Right cardiac atrium (tissue), 5 donors: ENCODE results near the gene RAMP2. TPM values are rescaled to one million over a fixed set of nuclear protein-coding genes. Genes with fewer than 3 reads are reported as not detected.
"Not testable (repeated sequence)": the region's sequence is repeated elsewhere in the genome, so short reads cannot be mapped to it uniquely, and the experiment has no call there.

Experiments
- ATAC-seq, 2 donors: fragments of 200-7000 bp; cut with Tn5 transposase; one replicate each; pipeline versions ENCODE4 v1.8.0 to v1.9.1; 2020; ENCODE audit warnings: moderate library complexity in 2 of 2, mild to moderate bottlenecking in 1 of 2
- DNase-seq, 3 donors: peaks; one replicate each; pipeline ENCODE4 v3.0.0-alpha.2; 2020
- H3K27ac ChIP-seq: one replicate; pipeline ENCODE4 v1.5.1; 2013; ENCODE audit warnings: mild to moderate bottlenecking, low read length, control low read depth, moderate library complexity
- H3K27me3 ChIP-seq: one replicate; pipeline ENCODE4 v1.6.1; 2013; ENCODE audit not compliant: control insufficient read depth, insufficient read depth
- H3K4me1 ChIP-seq: one replicate; pipeline ENCODE4 v1.6.1; 2013; ENCODE audit warnings: low read length; ENCODE audit not compliant: control insufficient read depth, insufficient read depth
- H3K4me3 ChIP-seq: one replicate; pipeline ENCODE4 v1.5.1; 2013; ENCODE audit warnings: low read length, control low read depth
- H3K9me3 ChIP-seq: one replicate; pipeline ENCODE4 v1.6.1; 2013; ENCODE audit warnings: low read length; ENCODE audit not compliant: control insufficient read depth
- WGBS: extraction: QIAGEN DNeasy Blood & Tissue Kit; methylation state at CpG from one replicate; pipeline ENCODE4 v1.1.7; 2013; 5-methylcytosine and 5-hydroxymethylcytosine counted together
- intact Hi-C, 4 donors: fragments of 100-400 bp; cut with DNase I; formaldehyde crosslinking; loops; one replicate each; pipeline versions ENCODE4 v1.11.0 to v1.14.0; 2022 to 2023
- long read RNA-seq, 4 donors: library from polyadenylated mRNA; unstranded; transcript quantifications; one replicate each; pipeline ENCODE4 v2.0.0, GENCODE V29; 2020 to 2021
- polyA plus RNA-seq: library from polyadenylated mRNA; stranded (reverse); fragments of 200-250 nt; gene quantifications from one replicate; pipeline ENCODE4 v1.2.3, GENCODE V29; 2013
- total RNA-seq, 4 donors: library from RNA; stranded (reverse); fragmentation: NEBNext Ultra II Directional; extraction: Animal tissue kit (Norgen Biotek cat#: 25700); gene quantifications; one replicate each; pipeline ENCODE4 v1.2.1, GENCODE V29; 2021
- donor health status: healthy with polysubstance abuse.
- donor health status: DM: no; HTN: yes; CAD: no.
- donor health status: DM: no; HTN: no; CAD: no.
- donor health status: DM: no; HTN: yes; CAD: no; lungs with severe emphysema.
- donor health status: DM: yes; HTN: yes; CAD: no.

RAMP2 gene, protein sequence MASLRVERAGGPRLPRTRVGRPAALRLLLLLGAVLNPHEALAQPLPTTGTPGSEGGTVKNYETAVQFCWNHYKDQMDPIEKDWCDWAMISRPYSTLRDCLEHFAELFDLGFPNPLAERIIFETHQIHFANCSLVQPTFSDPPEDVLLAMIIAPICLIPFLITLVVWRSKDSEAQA
- 10 to 100 TPM; 29.2 to 45.9 (median 40.9) TPM for total RNA-seq
- polyA plus RNA-seq: 73.5 TPM
- long read RNA-seq, donor 1, transcript RAMP2-201 (4 exons, 780 nt): major isoform, 12 of 16 reads
- long read RNA-seq, donor 1, partial matches to known transcripts: 2 of 16 reads
- long read RNA-seq, donor 1, other reads (novel, unspliced or antisense): 1 of 16 reads
- long read RNA-seq, donor 2, transcript RAMP2-201 (4 exons, 780 nt): major isoform, 10 of 10 reads
- long read RNA-seq, donor 2, partial matches to known transcripts: 0 of 10 reads
- long read RNA-seq, donor 2, other reads (novel, unspliced or antisense): 0 of 10 reads
- long read RNA-seq, donor 3, partial matches to known transcripts: 0 of 5 reads
- long read RNA-seq, donor 3, other reads (novel, unspliced or antisense): 0 of 5 reads
- long read RNA-seq, donor 4, transcript RAMP2-201 (4 exons, 780 nt): major isoform, 8 of 11 reads
- long read RNA-seq, donor 4, partial matches to known transcripts: 3 of 11 reads
- long read RNA-seq, donor 4, other reads (novel, unspliced or antisense): 0 of 11 reads

DNA sequence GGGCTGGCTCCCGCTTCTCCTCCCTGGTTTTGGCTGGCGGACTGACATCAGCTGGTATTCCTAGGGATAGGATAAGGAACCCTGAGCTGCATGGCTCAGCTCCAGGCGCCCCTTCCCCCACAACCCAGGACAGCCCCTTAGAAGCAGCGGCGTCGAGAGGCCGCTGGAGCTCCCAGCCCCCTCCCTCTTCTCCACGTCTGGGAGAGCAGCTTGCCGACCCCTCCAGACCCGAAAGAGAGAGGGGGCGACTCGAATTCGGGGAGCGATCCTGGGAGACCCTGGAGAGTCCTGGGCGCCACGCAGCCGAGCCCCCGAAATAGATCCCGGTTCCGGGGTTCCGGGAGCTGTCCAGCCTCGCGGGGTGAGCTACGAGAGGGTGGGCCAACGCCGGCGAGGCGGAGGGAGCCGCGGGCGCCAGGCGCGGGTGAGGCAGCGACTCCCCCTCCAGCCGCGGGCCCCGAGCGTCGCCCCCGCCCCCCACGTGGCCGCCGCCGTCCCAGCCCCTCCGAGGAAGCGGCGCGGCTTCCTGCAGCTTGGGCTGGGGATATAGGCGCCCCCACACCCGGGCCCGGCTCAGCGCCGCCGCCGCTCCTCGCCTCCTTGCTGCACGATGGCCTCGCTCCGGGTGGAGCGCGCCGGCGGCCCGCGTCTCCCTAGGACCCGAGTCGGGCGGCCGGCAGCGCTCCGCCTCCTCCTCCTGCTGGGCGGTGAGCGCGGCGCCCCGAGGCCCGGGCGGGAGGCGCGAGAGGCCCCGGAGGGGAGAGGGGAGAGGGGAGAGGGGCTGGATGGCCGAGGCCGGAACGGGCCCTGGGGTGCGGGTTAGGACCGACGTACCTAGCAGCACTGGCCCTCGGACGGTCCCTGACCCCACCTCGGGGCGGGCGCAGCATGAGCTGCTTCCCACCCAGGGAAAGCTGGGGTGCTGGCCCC is at the start of gene RAMP2:
Gene RAMP2 (plus strand): TSS at position 576 of the 930 bp plus-strand sequence. CDS start 35 bp downstream, at position 611.
- intact Hi-C loops: loop anchor here (5.0 to 10.0 kb wide), 3 partner anchors 39 to 176 kb away; no protein-coding TSS in a partner anchor
- H3K4me1 ChIP-seq: peaks cover 2% of the 10 kb centered on the region
- WGBS: 2% methylated on average over 86 of the region's 92 CpGs

DNA sequence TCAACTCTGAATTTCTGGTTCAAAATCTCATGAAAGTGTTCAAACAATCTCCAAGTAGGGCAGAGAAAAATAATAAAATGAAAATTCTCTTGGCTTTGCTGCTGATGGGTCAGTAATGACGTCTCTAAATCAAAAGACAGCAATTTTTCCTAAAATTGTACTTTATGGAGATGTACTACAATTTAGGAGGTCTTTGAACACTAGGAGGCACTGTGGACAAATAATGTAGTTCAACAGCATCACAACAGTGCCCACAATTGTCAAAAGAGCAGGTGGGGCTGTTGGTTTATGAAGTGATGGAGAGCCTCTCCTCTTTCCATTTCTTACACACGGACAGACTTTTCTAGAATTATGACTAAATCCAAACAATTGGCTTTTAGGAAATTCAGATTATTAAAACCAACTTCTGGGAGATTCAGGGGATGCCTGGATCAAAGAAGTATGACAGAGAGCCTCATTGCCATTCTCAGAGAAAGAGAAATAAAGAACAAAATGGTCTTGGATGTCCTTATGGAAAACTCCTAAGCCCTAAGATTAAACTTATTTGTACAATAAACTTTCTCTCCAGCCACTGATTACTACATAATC is 39.9 kb upstream of the RAMP2 start:
- DNase-seq (no peak), ATAC-seq (peak; percentile 83 to 90)
- WGBS: 10% methylated on average over 2 of the region's 2 CpGs
- H3K27ac ChIP-seq: no peak overlapping the region
- H3K27me3 ChIP-seq: no peaks in the 10 kb centered on the region
- H3K4me3 ChIP-seq: no peak overlapping the region
- no peaks in the 10 kb centered on the region for H3K4me1 ChIP-seq
- intact Hi-C loops: loop anchor here in 3 of 4 donors (5.0 to 10.0 kb wide), 3 partner anchors 41 to 214 kb away; partner anchors contain the start of gene RAMP2 (in 3 of the 3)
- no peaks in the 10 kb centered on the region for H3K9me3 ChIP-seq

More for the DNA sequence above, at the start of gene RAMP2:
- peak; percentile 62 to 69 for ATAC-seq
- Histone ChIP-seq H3K27ac (peak within 1 kb of the TSS; percentile 31), H3K4me3 (peak within 1 kb of the TSS; percentile 58), H3K9me3 (no peaks in the 10 kb centered on the region), H3K27me3 (no peaks in the 10 kb centered on the region)
- DNase-seq: peak; percentile 50 to 83 (median 82)

DNA sequence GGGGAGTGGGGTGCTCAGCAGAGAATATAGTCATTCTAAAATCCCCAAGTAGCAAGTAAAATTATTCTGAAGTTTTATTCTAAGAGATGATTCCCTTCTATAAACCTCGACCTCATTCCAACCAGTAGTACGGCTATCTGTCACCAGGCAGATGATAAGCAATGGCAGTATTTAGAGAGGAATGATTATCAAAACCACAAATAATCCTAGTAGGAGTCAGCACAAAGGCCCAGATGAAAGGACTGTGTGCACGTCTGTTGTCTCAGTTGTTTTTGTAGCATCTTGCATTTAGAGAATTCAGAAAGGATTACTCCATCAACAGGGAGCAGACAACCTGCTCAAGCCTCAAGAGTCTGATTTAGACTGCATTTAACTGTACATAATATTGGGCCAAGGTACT is 37.4 kb upstream of the RAMP2 start:
- WGBS: 50% methylated on average over 3 of the region's 3 CpGs
- DNase-seq (no peak), ATAC-seq (no peak)
- H3K27ac ChIP-seq: no peak overlapping the region
- H3K4me1 ChIP-seq: no peaks in the 10 kb centered on the region
- no peak overlapping the region for H3K4me3 ChIP-seq
- no peaks in the 10 kb centered on the region for H3K27me3 ChIP-seq
- intact Hi-C loops: loop anchor here in 3 of 4 donors (5.0 to 10.0 kb wide), 3 partner anchors 39 to 211 kb away; partner anchors contain the start of gene RAMP2 (in 3 of the 3)
- no peaks in the 10 kb centered on the region for H3K9me3 ChIP-seq

DNA sequence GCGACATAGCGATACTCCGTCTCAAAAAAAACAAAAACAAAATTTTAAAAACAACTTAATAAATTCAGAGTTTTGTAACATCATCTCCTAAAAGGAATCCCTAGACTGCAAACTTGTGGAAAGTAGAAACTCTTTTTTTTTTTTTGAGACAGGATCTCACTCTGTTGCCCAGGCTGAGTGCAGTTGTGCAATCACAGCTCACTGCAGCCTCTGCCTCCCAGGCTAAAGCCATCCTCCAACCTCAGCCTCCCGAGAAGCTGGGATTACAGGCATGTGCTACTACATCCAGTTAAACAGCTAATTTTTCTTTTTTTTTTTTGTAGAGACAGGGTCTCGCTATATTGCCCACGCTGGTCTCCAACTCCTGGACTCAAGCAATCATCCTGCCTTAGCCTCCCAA is 35.9 kb upstream of the RAMP2 start:
- WGBS: 94% methylated on average over 6 of the region's 6 CpGs
- intact Hi-C loops: loop anchor here in 1 of 4 donors (10.0 kb wide), 2 partner anchors 90 to 210 kb away; no protein-coding TSS in a partner anchor

DNA sequence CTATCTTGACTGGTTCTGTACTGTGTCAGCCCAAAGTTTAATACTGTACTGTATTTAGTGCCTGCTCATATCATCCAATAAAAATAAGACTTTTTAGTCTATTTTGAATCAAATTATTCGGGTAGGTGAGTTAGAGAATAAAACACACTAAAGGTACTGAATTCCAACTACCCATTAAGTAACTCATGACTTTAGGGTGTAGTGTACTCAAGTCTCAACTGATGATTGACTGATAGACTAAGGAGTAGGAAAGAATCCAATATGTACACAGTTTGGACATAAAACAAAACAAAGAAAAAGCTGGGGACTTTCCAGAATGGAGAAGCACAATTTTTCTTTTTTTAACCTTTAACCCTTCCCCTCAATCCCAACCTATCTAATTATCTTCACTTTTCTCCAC is 20.3 kb upstream of the RAMP2 start:
- no peak for DNase-seq
- intact Hi-C loops: no loop called here
- no peak for ATAC-seq
- no peaks in the 10 kb centered on the region for H3K27me3 ChIP-seq
- H3K9me3 ChIP-seq: no peaks in the 10 kb centered on the region
- no peak overlapping the region for H3K27ac ChIP-seq
- 82% methylated on average over 1 of the region's 1 CpG for WGBS
- H3K4me1 ChIP-seq: peaks cover 8% of the 10 kb centered on the region
- no peak overlapping the region for H3K4me3 ChIP-seq

More for the DNA sequence above, 35.9 kb upstream of the RAMP2 start:
- Histone ChIP-seq H3K27ac (no peak overlapping the region), H3K4me3 (no peak overlapping the region), H3K9me3 (no peaks in the 10 kb centered on the region), H3K4me1 (no peaks in the 10 kb centered on the region), H3K27me3 (no peaks in the 10 kb centered on the region)
- ATAC-seq (no peak), DNase-seq (no peak)

DNA sequence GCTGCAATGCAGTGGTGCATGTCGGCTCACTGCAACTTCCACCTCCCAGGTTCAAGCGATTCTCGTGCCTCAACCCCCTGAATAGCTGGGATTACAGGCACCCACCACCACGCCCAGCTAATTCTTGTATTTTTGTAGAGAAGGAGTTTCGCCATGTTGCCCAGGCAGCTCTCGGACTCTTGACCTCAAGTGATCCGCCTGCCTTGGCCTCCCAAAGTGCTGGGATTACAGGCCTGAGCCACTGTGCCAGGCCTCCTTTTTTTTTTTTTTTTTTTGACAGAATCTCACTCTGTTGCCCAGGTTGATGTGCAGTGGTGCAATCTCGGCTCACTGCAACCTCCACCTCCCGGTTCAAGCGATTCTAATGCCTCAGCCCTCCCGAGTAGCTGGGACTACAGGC is 18.1 kb upstream of the RAMP2 start:
- H3K27me3 ChIP-seq, H3K4me3 ChIP-seq, intact Hi-C loops, H3K4me1 ChIP-seq, H3K9me3 ChIP-seq, ATAC-seq: not testable (repeated sequence)
- DNase-seq: peak in 1 of 3 donors; percentile 16
- 95% methylated on average over 11 of the region's 11 CpGs for WGBS
- H3K27ac ChIP-seq: peak overlapping the region; percentile 4

DNA sequence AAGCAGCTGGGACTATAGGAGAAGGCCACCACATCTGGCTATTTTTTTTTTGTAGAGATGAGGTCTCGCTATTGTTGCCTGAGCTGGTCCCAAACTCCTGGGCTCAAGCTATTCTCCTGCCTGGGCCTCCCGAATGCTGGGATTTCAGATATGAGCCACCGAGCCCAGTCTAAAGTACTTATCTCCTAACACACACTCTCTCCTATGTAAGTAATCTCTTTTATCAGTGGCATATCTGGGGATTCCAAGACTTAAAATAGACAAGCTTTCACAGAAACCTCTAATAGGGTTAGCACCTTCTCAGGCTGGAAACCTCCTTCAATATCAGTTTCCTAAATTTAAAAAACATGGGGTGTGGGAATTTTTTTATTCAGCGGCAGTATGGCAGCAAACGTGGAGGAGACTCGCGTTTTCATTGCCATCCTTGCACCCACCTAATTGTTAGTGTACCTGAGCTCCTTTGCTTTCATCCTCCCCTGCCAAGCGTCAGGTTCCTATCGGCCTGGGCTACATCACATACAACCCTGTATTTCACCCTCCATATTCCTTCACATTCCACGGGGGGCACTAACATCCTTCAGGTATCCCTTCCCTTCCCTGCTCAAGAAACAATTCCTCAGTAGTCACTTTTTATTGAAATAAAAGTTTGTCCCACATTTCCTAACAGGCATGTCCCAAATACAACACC is 17.3 kb upstream of the RAMP2 start:
- DNase-seq: peak in 1 of 3 donors; percentile 18
- H3K9me3 ChIP-seq: no peaks in the 10 kb centered on the region
- WGBS: 34% methylated on average over 10 of the region's 10 CpGs
- peak in 1 of 2 donors; percentile 4 for ATAC-seq
- peak overlapping the region; percentile 85 for H3K4me3 ChIP-seq
- H3K4me1 ChIP-seq: peaks cover 8% of the 10 kb centered on the region
- no peaks in the 10 kb centered on the region for H3K27me3 ChIP-seq
- H3K27ac ChIP-seq: peak overlapping the region; percentile 91
- intact Hi-C loops: no loop called here

DNA sequence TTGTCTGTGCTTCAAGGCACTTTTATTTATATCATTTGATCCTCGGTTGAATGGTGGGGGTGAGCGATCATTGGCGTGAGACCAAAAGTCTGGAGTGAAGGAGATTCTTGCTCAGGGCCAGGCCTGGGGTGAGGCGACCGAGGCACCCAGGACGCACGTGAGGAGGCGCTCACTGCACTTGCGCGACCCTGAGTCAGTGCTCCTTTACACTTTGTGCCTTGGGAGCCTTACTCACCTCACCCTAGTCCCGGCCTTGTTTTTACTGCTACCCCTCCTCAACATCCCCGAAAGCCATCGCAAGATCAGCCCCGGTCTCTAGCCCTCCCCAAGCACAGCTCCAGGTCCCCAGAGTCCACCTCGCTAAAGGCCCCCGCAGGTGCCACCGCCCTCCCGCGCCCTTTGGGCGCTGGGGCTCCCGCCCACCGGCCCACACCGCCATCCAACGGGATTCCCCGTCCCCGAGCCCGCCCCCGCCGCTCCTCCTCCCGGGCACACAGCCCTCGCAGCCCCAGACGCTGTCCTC is 16.7 kb upstream of the RAMP2 start:
- Histone ChIP-seq H3K4me3 (peak overlapping the region; percentile 85), H3K27me3 (no peaks in the 10 kb centered on the region), H3K27ac (peak overlapping the region; percentile 97), H3K9me3 (no peaks in the 10 kb centered on the region), H3K4me1 (peaks cover 8% of the 10 kb centered on the region)
- ATAC-seq (peak; percentile 88 to 92), DNase-seq (peak; percentile 84 to 94 (median 94))
- under 1% methylated on average over 32 of the region's 32 CpGs for WGBS
- intact Hi-C loops: no loop called here

DNA sequence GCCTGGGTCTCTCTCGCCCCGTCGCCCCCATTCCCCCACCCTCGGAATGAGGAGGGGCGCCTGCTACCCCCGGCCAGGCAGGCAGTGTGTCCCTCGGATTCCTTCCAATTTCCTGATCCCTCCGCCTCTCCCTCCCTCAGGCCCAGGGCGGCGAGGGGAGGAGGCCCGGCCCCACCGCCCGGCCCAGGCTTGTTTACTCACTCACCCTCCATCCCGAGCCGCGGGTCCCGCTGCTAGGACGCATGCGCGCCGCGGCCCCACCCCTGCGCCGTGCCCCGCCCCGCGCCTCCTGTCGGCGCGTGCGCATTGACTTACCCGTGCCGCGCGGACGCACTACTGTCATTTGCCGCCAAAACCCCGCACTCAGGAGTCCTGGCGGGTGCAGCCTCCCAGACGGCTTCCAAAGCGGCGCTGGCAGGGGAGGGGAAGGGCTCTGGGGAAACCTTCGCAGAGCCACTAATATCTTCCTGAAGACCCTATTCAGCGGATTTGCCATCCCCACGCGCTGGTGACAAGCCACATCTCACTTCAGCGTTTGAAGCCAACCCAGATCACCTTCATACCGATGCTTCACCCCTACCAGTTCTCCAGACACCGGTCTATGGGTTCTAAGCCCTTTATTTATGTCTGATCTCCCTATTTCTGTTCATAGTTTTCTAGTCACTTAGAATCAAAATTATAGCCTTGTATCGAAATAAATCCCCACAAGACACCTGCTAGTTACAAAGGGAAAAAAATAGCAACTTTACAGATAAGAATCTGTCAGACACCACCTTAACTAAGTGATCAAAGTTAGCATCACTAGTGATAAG is 16.0 kb upstream of the RAMP2 start, which contains the start of gene EZH1:
Gene EZH1 (minus strand): TSS at position 235 of the 812 bp plus-strand sequence. CDS start 16,099 bp downstream, outside the sequence.
- Histone ChIP-seq H3K27me3 (no peaks in the 10 kb centered on the region), H3K4me3 (peak within 1 kb of the TSS; percentile 85), H3K9me3 (no peaks in the 10 kb centered on the region), H3K27ac (peak within 1 kb of the TSS; percentile 97), H3K4me1 (peaks cover 11% of the 10 kb centered on the region)
- DNase-seq (peak; percentile 91 to 97 (median 96)), ATAC-seq (peak; percentile 97 to 98)
- intact Hi-C loops: no loop called here
- 4% methylated on average over 50 of the region's 50 CpGs for WGBS
